ENCODE results near the gene REM1. TPM values are rescaled to one million over a fixed set of nuclear protein-coding genes. Genes with fewer than 3 reads are reported as not detected.

REM1 gene
- total and polyA plus RNA-seq, 3 donors from 2014 or later = 1.9 to 3.4 (median 2.6) TPM

- Histone ChIP-seq H3K4me3 (peak overlapping the region; percentile 56 to 68), H3K27me3 (no peaks in the 10 kb centered on the region), H3K9me3 (no peaks in the 10 kb centered on the region), H3K4me1 (peaks cover 25% of the 10 kb centered on the region), H3K27ac (peak overlapping the region; percentile 82 to 88), H3K36me3 (ENCODE audit: low read depth, missing control alignments) (no peaks in the 10 kb centered on the region)
- TF ChIP-seq, protein P1, sequence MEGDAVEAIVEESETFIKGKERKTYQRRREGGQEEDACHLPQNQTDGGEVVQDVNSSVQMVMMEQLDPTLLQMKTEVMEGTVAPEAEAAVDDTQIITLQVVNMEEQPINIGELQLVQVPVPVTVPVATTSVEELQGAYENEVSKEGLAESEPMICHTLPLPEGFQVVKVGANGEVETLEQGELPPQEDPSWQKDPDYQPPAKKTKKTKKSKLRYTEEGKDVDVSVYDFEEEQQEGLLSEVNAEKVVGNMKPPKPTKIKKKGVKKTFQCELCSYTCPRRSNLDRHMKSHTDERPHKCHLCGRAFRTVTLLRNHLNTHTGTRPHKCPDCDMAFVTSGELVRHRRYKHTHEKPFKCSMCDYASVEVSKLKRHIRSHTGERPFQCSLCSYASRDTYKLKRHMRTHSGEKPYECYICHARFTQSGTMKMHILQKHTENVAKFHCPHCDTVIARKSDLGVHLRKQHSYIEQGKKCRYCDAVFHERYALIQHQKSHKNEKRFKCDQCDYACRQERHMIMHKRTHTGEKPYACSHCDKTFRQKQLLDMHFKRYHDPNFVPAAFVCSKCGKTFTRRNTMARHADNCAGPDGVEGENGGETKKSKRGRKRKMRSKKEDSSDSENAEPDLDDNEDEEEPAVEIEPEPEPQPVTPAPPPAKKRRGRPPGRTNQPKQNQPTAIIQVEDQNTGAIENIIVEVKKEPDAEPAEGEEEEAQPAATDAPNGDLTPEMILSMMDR (IDR thresholded peaks at IDR 0.05) = no peak
- no peak for TF ChIP-seq POLR2A (IDR thresholded peaks at IDR 0.05)
- DNase-seq = no peak
- WGBS, 2 donors = 3 to 7% methylated on average over 18 to 29 of the region's 29 CpGs
- intact Hi-C loops (cut with DNase I; ENCODE audit: low total_unique reads) = no loop called here
Measured at GRCh38 chr20:31475472-31476293, 595 bp downstream of the REM1 start.

DNA sequence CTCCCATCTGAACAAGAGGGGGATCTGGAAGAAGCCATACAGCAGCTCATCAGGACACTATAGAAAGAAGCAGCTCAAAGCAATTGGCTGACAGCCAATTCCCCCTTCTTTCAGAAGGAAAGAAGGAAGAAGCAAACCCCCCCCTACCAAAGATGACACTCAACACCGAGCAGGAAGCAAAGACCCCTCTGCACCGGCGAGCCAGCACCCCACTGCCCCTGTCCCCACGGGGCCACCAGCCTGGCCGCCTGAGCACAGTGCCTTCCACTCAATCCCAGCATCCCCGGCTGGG lies 1.2 kb downstream of the REM1 start:
- TF ChIP-seq, protein P1 (IDR thresholded peaks at IDR 0.05) = no peak
- no peak for TF ChIP-seq POLR2A (IDR thresholded peaks at IDR 0.05)
- intact Hi-C loops (cut with DNase I; ENCODE audit: low total_unique reads) = no loop called here
- Histone ChIP-seq H3K4me3 (no peak overlapping the region), H3K27ac (no peak overlapping the region), H3K36me3 (ENCODE audit: low read depth, missing control alignments) (no peaks in the 10 kb centered on the region), H3K4me1 (peaks cover 25% of the 10 kb centered on the region), H3K9me3 (no peaks in the 10 kb centered on the region), H3K27me3 (no peaks in the 10 kb centered on the region)
- 59 to 76% methylated on average over 4 to 6 of the region's 6 CpGs for WGBS, 2 donors
- no peak for DNase-seq

GRCh38 chr20:31476643-31477215 lies 1.6 kb downstream of the REM1 start:
- no peak overlapping the region for H3K27ac ChIP-seq
- H3K4me1 ChIP-seq = peaks cover 25% of the 10 kb centered on the region
- no peaks in the 10 kb centered on the region for H3K27me3 ChIP-seq
- TF ChIP-seq, protein P1 (IDR thresholded peaks at IDR 0.05) = no peak
- TF ChIP-seq POLR2A (IDR thresholded peaks at IDR 0.05) = no peak
- H3K4me3 ChIP-seq = no peak overlapping the region
- no peaks in the 10 kb centered on the region for H3K36me3 ChIP-seq (ENCODE audit: low read depth, missing control alignments)
- 76 to 83% methylated on average over 6 of the region's 6 CpGs for WGBS, 2 donors
- DNase-seq = no peak
- intact Hi-C loops (cut with DNase I; ENCODE audit: low total_unique reads) = no loop called here
- no peaks in the 10 kb centered on the region for H3K9me3 ChIP-seq

GRCh38 chr20:31484001-31484400 lies 8.9 kb downstream of the REM1 start:
- Histone ChIP-seq H3K4me1 (peaks cover 14% of the 10 kb centered on the region), H3K9me3 (no peaks in the 10 kb centered on the region), H3K4me3 (peak overlapping the region; percentile 1 to 54), H3K27me3 (no peaks in the 10 kb centered on the region), H3K36me3 (ENCODE audit: low read depth, missing control alignments) (no peaks in the 10 kb centered on the region), H3K27ac (no peak overlapping the region)
- WGBS, 2 donors = 30 to 49% methylated on average over 9 to 36 of the region's 36 CpGs
- TF ChIP-seq POLR2A (IDR thresholded peaks at IDR 0.05) = no peak
- TF ChIP-seq, protein P1 (IDR thresholded peaks at IDR 0.05) = no peak
- intact Hi-C loops (cut with DNase I; ENCODE audit: low total_unique reads) = no loop called here
- peak; percentile 73 for DNase-seq
